Thoracic aorta endothelial cell (primary cell): Measurements from ENCODE around the gene CA7. TPM values are rescaled to one million over a fixed set of nuclear protein-coding genes. Genes with fewer than 3 reads are reported as not detected.

Experiments used
- total RNA-seq: library from RNA; depleted of rRNA; stranded (reverse); fragments of >200 nt; gene quantifications from 2 replicates; pipeline ENCODE4 v1.2.3, GENCODE V29; 2012

The CA7 gene
- total RNA-seq, result not detected in 2 replicates

GRCh38 chr16:66844342-66845079 is at the start of gene CA7:
Gene CA7, plus strand, starts transcription at chr16:66844414. Its CDS starts 74 bp downstream, at chr16:66844488.

DNA sequence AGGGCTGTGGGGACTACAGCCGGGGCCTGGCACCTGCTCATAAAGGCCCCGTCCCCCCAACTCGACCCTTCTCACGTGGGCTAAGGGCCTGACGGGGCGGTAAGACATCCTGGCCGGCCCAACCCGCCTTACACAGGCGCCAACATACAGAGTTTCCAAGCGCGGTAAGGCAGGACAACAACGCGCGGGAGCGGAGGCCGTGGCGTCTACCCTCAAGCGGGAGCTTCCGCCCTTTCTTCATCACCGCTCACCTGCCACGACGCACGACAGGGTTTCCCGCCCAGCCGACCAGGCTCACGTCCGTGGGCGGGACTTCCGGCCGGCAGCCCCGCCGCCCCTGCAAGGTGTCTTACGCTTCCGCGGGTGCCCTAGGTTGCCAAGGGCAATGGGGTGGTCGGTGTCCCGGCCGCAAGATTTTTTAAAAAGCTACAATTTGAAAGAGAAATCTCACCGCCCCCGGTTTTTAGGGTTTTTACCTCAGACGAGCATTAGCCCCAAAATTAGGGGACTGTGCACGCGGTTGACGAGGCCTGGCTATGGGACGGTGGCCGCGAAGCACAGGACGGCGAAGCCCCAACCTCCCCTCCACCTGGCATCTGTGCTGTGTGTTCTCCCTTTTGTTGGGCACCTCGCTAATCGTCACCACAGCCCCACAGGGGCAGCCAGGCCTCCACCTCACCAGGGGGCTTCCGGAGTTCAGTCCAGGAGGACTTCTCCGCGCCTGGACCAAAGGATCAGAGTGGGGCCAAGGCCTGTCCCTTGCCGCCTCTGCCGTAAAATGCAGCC is 42.7 kb upstream of the CA7 start, which contains the start of gene TERB1:
TSS of gene TERB1 (minus strand) at position 265 of the 786 bp plus-strand sequence. CDS start 4,786 bp downstream, outside the sequence.

GRCh38 chr16:66830422-66831404 is 13.5 kb upstream of the CA7 start, which contains the start of gene NAE1:
Gene NAE1, minus strand, starts transcription at chr16:66830976. Its CDS starts 77 bp downstream, at chr16:66830899.

DNA sequence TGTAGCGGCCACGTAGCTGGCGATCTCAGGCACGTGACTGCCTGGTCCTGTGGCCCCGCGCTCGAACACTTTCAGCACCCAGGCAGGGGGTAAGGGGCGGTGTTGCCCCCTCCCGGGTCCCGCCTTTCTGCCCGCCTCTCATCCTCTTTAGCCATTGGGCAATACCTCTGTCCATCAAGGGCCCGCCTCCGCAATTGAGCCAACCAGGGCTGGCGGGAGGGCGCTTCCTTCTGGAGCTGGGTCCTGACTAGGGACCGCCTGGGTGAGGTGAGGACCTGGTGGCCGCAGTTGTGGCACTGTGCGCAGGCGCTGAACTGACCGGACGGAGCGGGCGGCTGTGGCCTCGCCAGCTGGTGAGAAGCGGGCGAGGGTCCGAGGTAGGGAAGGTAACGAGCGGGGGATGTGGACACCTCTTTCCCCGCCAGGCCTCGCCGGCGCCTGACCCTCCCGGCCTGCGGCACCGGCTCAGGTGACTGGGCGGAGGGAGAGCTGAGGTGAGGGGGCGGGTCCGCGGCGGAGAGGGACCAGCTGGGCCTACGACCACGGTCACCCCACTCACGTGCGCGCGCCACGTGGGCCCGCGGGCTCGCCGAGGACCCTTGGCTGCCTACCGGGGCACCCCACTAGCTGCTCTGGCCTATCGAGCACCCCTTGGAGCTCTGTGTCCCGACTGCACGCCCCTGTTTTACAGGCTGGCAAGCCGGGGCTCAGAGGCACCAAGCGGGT is 36.2 kb downstream of the CA7 start, which contains the start of gene PDP2:
TSS of gene PDP2 (plus strand) at position 228 of the 726 bp plus-strand sequence. CDS start 3,770 bp downstream, outside the sequence.

Other genes with a start within 250 kb of the CA7 start
- 23.1 and 35.4 TPM in 2 replicates for gene CMTM3, start 239.7 kb upstream of the CA7 start, total RNA-seq
- 12.5 and 16.2 TPM in 2 replicates for gene CMTM4, start 147.7 kb upstream of the CA7 start, total RNA-seq
- 159 and 191 TPM in 2 replicates for gene DYNC1LI2, start 92.8 kb upstream of the CA7 start, total RNA-seq
- gene TERB1, start 42.8 kb upstream of the CA7 start, total RNA-seq, result 0.22 TPM in 1 of 2 replicates, not detected in the other
- 111 and 141 TPM in 2 replicates for gene NAE1, start 13.4 kb upstream of the CA7 start, total RNA-seq
- 10.0 and 15.7 TPM in 2 replicates for gene PDP2, start 36.1 kb downstream of the CA7 start, total RNA-seq
- gene CDH16, start 74.5 kb downstream of the CA7 start, total RNA-seq, result not detected in 2 replicates
- 0.14 and 0.27 TPM in 2 replicates for gene RRAD, start 81.1 kb downstream of the CA7 start, total RNA-seq
- 87.5 and 99.7 TPM in 2 replicates for gene CIAO2B, start 90.0 kb downstream of the CA7 start, total RNA-seq
- gene CES2, start 91.1 kb downstream of the CA7 start, total RNA-seq, result 24.3 and 26.5 TPM in 2 replicates
- gene CES3, start 116.9 kb downstream of the CA7 start, total RNA-seq, result not detected in 2 replicates
- gene CES4A, start 144.2 kb downstream of the CA7 start, total RNA-seq, result 0.93 and 1.6 TPM in 2 replicates
- 122 and 128 TPM in 2 replicates for gene CBFB, start 184.7 kb downstream of the CA7 start, total RNA-seq